Transverse colon (tissue), 4 donors: ENCODE data around the gene IFITM1.

Source experiments
- EP300 ChIP-seq: sonication (generic); formaldehyde crosslinking; IDR thresholded peaks from one replicate; pipeline ENCODE4 v1.6.1; 2017; ENCODE audit warnings: antibody characterized with exemption, low read depth
- POLR2A ChIP-seq: fragments of 450-650 bp; IDR thresholded peaks from one replicate; pipeline ENCODE4 v1.6.1; 2016; ENCODE audit warnings: antibody characterized with exemption, mild to moderate bottlenecking, moderate library complexity
- POLR2AphosphoS5 ChIP-seq, 3 donors: sonication (generic); formaldehyde crosslinking; IDR thresholded peaks; one replicate each; pipeline ENCODE4 v1.6.1; 2016; ENCODE audit warnings: antibody characterized with exemption in 3 of 3
- TF ChIP-seq, protein P1 (sequence below), 5 experiments: fragments of 200-600 bp in 3 of 5; fragments of 450-650 bp in 2 of 5; sonication (generic) in 3 of 5; IDR thresholded peaks; 1 replicate in 2 of 5; 2 replicates in 3 of 5; pipeline ENCODE4 v1.5.1; 2016 to 2017; ENCODE audit warnings: antibody characterized with exemption in 5 of 5, inconsistent platforms in 3 of 5, mild to moderate bottlenecking in 2 of 5, moderate library complexity in 1 of 5

- TF ChIP-seq POLR2A (no peak), EP300 (no peak), POLR2AphosphoS5 (IDR thresholded peaks at IDR 0.05) (no peak)
- TF ChIP-seq, protein P1, sequence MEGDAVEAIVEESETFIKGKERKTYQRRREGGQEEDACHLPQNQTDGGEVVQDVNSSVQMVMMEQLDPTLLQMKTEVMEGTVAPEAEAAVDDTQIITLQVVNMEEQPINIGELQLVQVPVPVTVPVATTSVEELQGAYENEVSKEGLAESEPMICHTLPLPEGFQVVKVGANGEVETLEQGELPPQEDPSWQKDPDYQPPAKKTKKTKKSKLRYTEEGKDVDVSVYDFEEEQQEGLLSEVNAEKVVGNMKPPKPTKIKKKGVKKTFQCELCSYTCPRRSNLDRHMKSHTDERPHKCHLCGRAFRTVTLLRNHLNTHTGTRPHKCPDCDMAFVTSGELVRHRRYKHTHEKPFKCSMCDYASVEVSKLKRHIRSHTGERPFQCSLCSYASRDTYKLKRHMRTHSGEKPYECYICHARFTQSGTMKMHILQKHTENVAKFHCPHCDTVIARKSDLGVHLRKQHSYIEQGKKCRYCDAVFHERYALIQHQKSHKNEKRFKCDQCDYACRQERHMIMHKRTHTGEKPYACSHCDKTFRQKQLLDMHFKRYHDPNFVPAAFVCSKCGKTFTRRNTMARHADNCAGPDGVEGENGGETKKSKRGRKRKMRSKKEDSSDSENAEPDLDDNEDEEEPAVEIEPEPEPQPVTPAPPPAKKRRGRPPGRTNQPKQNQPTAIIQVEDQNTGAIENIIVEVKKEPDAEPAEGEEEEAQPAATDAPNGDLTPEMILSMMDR (IDR thresholded peaks at IDR 0.05) = no peak
Measured at GRCh38 chr11:359181-359714, 45.4 kb downstream of the IFITM1 start.
